ENCODE measurements around the gene SUN2. TPM values are rescaled to one million over a fixed set of nuclear protein-coding genes. Genes with fewer than 3 reads are reported as not detected.

The SUN2 gene
- total and polyA plus RNA-seq, 3 donors from 2014 or later, result 90.8 to 331 (median 295) TPM

- intact Hi-C loops (cut with DNase I; ENCODE audit: low total_unique reads), result no loop called here
- no peak overlapping the region for H3K4me3 ChIP-seq
- no peak for DNase-seq
- H3K9me3 ChIP-seq, result no peaks in the 10 kb centered on the region
- 82 to 89% methylated on average over 3 of the region's 3 CpGs for WGBS, 2 donors
- H3K36me3 ChIP-seq (ENCODE audit: low read depth, missing control alignments), result no peaks in the 10 kb centered on the region
- TF ChIP-seq POLR2A (IDR thresholded peaks at IDR 0.05) (no peak), CTCF (IDR thresholded peaks at IDR 0.05) (peak in 1 of 3 experiments; percentile 29)
- H3K27me3 ChIP-seq, result no peaks in the 10 kb centered on the region
- peaks cover 7% of the 10 kb centered on the region for H3K4me1 ChIP-seq
- H3K27ac ChIP-seq, result no peak overlapping the region
Observed at GRCh38 chr22:38724926-38725571, 30.7 kb downstream of the SUN2 start.

- TF ChIP-seq CTCF (IDR thresholded peaks at IDR 0.05) (no peak), POLR2A (IDR thresholded peaks at IDR 0.05) (no peak)
- intact Hi-C loops (cut with DNase I; ENCODE audit: low total_unique reads), result no loop called here
- H3K27ac ChIP-seq, result no peak overlapping the region
- no peak for DNase-seq
- H3K9me3 ChIP-seq, result no peaks in the 10 kb centered on the region
- H3K27me3 ChIP-seq, result no peaks in the 10 kb centered on the region
- H3K36me3 ChIP-seq (ENCODE audit: low read depth, missing control alignments), result no peaks in the 10 kb centered on the region
- H3K4me1 ChIP-seq, result peaks cover 7% of the 10 kb centered on the region
- no peak overlapping the region for H3K4me3 ChIP-seq
- WGBS, 2 donors, result 90 to 96% methylated on average over 1 to 7 of the region's 7 CpGs
Observed at GRCh38 chr22:38724176-38724575, 31.6 kb downstream of the SUN2 start.

GRCh38 chr22:38721551-38721950, 34.2 kb downstream of the SUN2 start:
- WGBS, 2 donors, result 87 to 89% methylated on average over 7 of the region's 7 CpGs
- peaks cover 8% of the 10 kb centered on the region for H3K4me1 ChIP-seq
- intact Hi-C loops (cut with DNase I; ENCODE audit: low total_unique reads), result no loop called here
- no peak overlapping the region for H3K27ac ChIP-seq
- DNase-seq, result no peak
- TF ChIP-seq CTCF (IDR thresholded peaks at IDR 0.05) (no peak), POLR2A (IDR thresholded peaks at IDR 0.05) (no peak)
- no peak overlapping the region for H3K4me3 ChIP-seq
- no peaks in the 10 kb centered on the region for H3K27me3 ChIP-seq
- no peaks in the 10 kb centered on the region for H3K36me3 ChIP-seq (ENCODE audit: low read depth, missing control alignments)
- H3K9me3 ChIP-seq, result no peaks in the 10 kb centered on the region

- TF ChIP-seq CTCF (IDR thresholded peaks at IDR 0.05) (no peak), POLR2A (IDR thresholded peaks at IDR 0.05) (no peak)
- H3K4me1 ChIP-seq, result peaks cover 20% of the 10 kb centered on the region
- WGBS, 2 donors, result 78 to 82% methylated on average over 3 of the region's 3 CpGs
- no peak overlapping the region for H3K27ac ChIP-seq
- no peak for DNase-seq
- H3K27me3 ChIP-seq, result no peaks in the 10 kb centered on the region
- H3K4me3 ChIP-seq, result no peak overlapping the region
- intact Hi-C loops (cut with DNase I; ENCODE audit: low total_unique reads), result no loop called here
- no peaks in the 10 kb centered on the region for H3K36me3 ChIP-seq (ENCODE audit: low read depth, missing control alignments)
- no peaks in the 10 kb centered on the region for H3K9me3 ChIP-seq
Observed at GRCh38 chr22:38720350-38720749, 35.4 kb downstream of the SUN2 start.

- no peaks in the 10 kb centered on the region for H3K27me3 ChIP-seq
- intact Hi-C loops (cut with DNase I; ENCODE audit: low total_unique reads), result no loop called here
- 89 to 93% methylated on average over 6 of the region's 6 CpGs for WGBS, 2 donors
Observed at GRCh38 chr22:38719196-38719595, 36.6 kb downstream of the SUN2 start.

More at GRCh38 chr22:38719196-38719595, 36.6 kb downstream of the SUN2 start:
- TF ChIP-seq CTCF (IDR thresholded peaks at IDR 0.05) (no peak), POLR2A (IDR thresholded peaks at IDR 0.05) (no peak)
- no peak overlapping the region for H3K27ac ChIP-seq
- DNase-seq, result no peak
- H3K4me1 ChIP-seq, result peaks cover 31% of the 10 kb centered on the region
- no peaks in the 10 kb centered on the region for H3K9me3 ChIP-seq
- no peaks in the 10 kb centered on the region for H3K36me3 ChIP-seq (ENCODE audit: low read depth, missing control alignments)
- no peak overlapping the region for H3K4me3 ChIP-seq
